Caco-2 (cell line): ENCODE measurements around the gene C22orf15. TPM values are rescaled to one million over a fixed set of nuclear protein-coding genes. Genes with fewer than 3 reads are reported as not detected.

Source experiments
- BruUV-seq: library from RNA; stranded (reverse); fragments of 400-500 nt; replicated peaks from 2 replicates; lab custom pipeline; 2021; lab: Mats Ljungman, UMichigan
- CTCF ChIA-PET: fragments of 300-600 bp; sonication (Branson Sonifier 250); formaldehyde crosslinking; loops from one replicate; lab custom pipeline; 2022; ENCODE audit warnings: antibody characterized with exemption; lab: Charles Lee
- POLR2A ChIA-PET: fragments of 300-600 bp; sonication (Branson Sonifier 250); formaldehyde crosslinking; loops from one replicate; lab custom pipeline; 2022; ENCODE audit warnings: antibody characterized with exemption; lab: Charles Lee
- DNase-seq, 2 experiments: peaks; one replicate each; pipeline versions ENCODE4 v3.0.0 to v3.0.0-alpha.2; 2020 to 2022
- H3K27me3 ChIP-seq: replicated peaks from 2 replicates; pipeline ENCODE4 v1.6.0; 2011; ENCODE audit warnings: low read length; ENCODE audit not compliant: control insufficient read depth, insufficient read depth
- H3K36me3 ChIP-seq: 2 replicates; pipeline ENCODE4 v1.5.1; 2011; ENCODE audit warnings: low read length; ENCODE audit not compliant: control insufficient read depth, insufficient read depth
- H3K4me1 ChIP-seq: fragments of 250-450 bp; sonication (Bioruptor Pico); 2 replicates; pipeline ENCODE4 v1.5.1; 2020; ENCODE audit warnings: mild to moderate bottlenecking
- H3K4me3 ChIP-seq: 2 replicates; pipeline ENCODE4 v1.5.1; 2011; ENCODE audit warnings: low read depth, mild to moderate bottlenecking, control low read depth, low read length
- H3K9me3 ChIP-seq: fragments of 250-450 bp; sonication (Bioruptor Pico); 2 replicates; pipeline ENCODE4 v1.5.1; 2020; ENCODE audit warnings: mild to moderate bottlenecking, moderate library complexity
- H3K27ac Mint-ChIP-seq: one replicate; pipeline ENCODE4 v1.8.0; 2022; ENCODE audit warnings: mixed read lengths; ENCODE audit not compliant: unreplicated experiment
- H3K27me3 Mint-ChIP-seq: one replicate; pipeline ENCODE4 v1.8.0; 2022; ENCODE audit warnings: mixed read lengths; ENCODE audit not compliant: insufficient read depth, unreplicated experiment
- H3K36me3 Mint-ChIP-seq: one replicate; pipeline ENCODE4 v1.8.0; 2022; ENCODE audit warnings: mild to moderate bottlenecking, mixed read lengths; ENCODE audit not compliant: insufficient read depth, unreplicated experiment
- H3K4me1 Mint-ChIP-seq: one replicate; pipeline ENCODE4 v1.8.0; 2022; ENCODE audit warnings: low read depth, mixed read lengths; ENCODE audit not compliant: unreplicated experiment
- H3K4me3 Mint-ChIP-seq: one replicate; pipeline ENCODE4 v1.8.0; 2022; ENCODE audit warnings: mild to moderate bottlenecking, moderate library complexity, mixed read lengths; ENCODE audit not compliant: unreplicated experiment
- H3K9me3 Mint-ChIP-seq: one replicate; pipeline ENCODE4 v1.8.0; 2022; ENCODE audit warnings: mixed read lengths; ENCODE audit not compliant: unreplicated experiment
- intact Hi-C: fragments of 100-400 bp; cut with micrococcal nuclease; formaldehyde crosslinking; loops from one replicate; pipeline ENCODE4 v1.10.0; 2022; ENCODE audit not compliant: unreplicated experiment
- total RNA-seq: library from RNA; stranded (reverse); gene quantifications from 2 replicates; pipeline ENCODE4 v1.2.3, GENCODE V29; 2022
- TF ChIP-seq, protein P1 (sequence below), 2 experiments: fragments of 200-600 bp in 1 of 2; IDR thresholded peaks; 1 replicate in 1 of 2; 2 replicates in 1 of 2; pipeline versions ENCODE4 v1.5.1 to v1.8.0; 2011 to 2022; ENCODE audit warnings: antibody characterized with exemption in 1 of 2, control low read depth in 1 of 2, inconsistent platforms in 1 of 2, low read depth in 1 of 2, low read length in 1 of 2, mild to moderate bottlenecking in 1 of 2, moderate library complexity in 1 of 2; ENCODE audit not compliant: insufficient read depth in 1 of 2, severe bottlenecking in 1 of 2, unreplicated experiment in 1 of 2

The C22orf15 gene
- total RNA-seq, 1 experiment from 2014 or later = not detected

DNA sequence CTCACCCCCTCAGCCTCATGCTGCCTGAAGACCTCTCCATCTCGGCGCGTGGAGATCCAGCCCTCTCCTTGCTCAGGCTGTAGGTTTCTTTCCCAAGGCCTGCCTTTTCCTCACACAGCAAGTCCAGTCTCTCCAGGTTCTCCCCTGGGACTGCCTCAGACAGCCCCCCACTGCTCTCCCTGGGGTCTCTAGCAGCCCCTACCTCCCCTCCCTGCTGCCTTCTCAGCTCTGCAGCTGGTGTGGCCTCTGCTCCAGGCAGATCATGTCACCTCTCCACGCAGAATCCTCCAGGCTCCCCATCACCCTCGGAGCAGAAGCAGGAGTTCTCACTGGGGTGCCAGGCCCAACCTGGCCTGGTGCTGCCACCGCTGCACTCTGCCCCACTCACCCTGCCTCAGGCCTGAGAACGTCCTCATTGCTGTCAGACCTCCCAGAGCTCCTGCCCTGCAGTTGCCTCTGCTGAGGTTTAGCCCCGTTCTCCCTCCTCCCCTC lies 39.1 kb downstream of the C22orf15 start:
- intact Hi-C loops = no loop called here

DNA sequence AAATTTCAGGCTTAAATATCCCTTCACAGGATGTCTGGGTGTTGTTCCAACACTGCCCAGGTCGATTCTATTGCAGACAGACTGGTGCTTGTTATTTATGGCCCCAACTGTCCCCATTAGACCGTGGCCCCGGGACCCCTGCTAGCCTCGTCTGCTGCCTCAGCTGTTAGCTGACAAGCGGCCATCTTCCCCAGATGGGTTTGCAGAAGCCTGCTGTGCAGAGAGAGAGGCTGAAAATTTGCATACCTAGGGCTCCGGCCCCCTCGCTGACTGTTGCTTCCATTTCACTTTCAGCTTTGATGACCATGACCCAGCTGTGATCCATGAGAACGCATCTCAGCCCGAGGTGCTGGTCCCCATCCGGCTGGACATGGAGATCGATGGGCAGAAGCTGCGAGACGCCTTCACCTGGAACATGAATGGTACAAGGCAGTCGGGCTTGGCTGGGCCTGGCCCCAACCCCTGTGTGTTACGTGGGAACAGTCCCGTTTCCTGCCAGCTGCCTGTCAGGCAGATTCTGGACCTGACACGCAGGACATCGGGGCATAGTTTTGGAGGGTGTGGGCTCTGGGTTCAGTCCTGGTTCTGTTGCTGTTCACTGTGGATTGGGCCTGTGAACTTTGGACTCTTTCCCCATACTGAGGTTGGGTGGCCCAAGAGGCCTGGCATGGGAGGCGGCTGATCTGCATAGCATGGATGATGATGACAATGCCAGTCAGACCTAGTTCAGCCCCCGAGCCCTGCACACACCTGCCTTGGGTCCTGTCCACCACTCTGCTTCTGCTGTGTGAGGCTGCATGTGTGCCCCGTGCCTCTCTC lies 40.4 kb downstream of the C22orf15 start:
- BruUV-seq = no TSS peak

More for the DNA sequence above, 39.1 kb downstream of the C22orf15 start:
- Histone ChIP-seq H3K36me3 (peaks cover 4% of the 10 kb centered on the region), H3K4me3 (no peak overlapping the region), H3K4me1 (no peaks in the 10 kb centered on the region), H3K9me3 (no peaks in the 10 kb centered on the region), H3K27me3 (no peaks in the 10 kb centered on the region)
- peaks cover 91% of the 10 kb centered on the region for H3K36me3 Mint-ChIP-seq
- TF ChIP-seq, protein P1, sequence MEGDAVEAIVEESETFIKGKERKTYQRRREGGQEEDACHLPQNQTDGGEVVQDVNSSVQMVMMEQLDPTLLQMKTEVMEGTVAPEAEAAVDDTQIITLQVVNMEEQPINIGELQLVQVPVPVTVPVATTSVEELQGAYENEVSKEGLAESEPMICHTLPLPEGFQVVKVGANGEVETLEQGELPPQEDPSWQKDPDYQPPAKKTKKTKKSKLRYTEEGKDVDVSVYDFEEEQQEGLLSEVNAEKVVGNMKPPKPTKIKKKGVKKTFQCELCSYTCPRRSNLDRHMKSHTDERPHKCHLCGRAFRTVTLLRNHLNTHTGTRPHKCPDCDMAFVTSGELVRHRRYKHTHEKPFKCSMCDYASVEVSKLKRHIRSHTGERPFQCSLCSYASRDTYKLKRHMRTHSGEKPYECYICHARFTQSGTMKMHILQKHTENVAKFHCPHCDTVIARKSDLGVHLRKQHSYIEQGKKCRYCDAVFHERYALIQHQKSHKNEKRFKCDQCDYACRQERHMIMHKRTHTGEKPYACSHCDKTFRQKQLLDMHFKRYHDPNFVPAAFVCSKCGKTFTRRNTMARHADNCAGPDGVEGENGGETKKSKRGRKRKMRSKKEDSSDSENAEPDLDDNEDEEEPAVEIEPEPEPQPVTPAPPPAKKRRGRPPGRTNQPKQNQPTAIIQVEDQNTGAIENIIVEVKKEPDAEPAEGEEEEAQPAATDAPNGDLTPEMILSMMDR (IDR thresholded peaks at IDR 0.05; ENCODE audit: insufficient read depth in 1 of 2, low read depth in 1 of 2, low read length in 1 of 2, severe bottlenecking in 1 of 2, unreplicated experiment in 1 of 2) = no peak
- no peaks in the 10 kb centered on the region for H3K27me3 Mint-ChIP-seq
- POLR2A ChIA-PET = no interaction called here
- peak overlapping the region; percentile 16 for H3K27ac Mint-ChIP-seq
- no peak overlapping the region for H3K4me3 Mint-ChIP-seq
- DNase-seq = no peak
- CTCF ChIA-PET = no interaction called here
- H3K9me3 Mint-ChIP-seq = no peaks in the 10 kb centered on the region
- BruUV-seq = no TSS peak
- H3K4me1 Mint-ChIP-seq = no peaks in the 10 kb centered on the region

DNA sequence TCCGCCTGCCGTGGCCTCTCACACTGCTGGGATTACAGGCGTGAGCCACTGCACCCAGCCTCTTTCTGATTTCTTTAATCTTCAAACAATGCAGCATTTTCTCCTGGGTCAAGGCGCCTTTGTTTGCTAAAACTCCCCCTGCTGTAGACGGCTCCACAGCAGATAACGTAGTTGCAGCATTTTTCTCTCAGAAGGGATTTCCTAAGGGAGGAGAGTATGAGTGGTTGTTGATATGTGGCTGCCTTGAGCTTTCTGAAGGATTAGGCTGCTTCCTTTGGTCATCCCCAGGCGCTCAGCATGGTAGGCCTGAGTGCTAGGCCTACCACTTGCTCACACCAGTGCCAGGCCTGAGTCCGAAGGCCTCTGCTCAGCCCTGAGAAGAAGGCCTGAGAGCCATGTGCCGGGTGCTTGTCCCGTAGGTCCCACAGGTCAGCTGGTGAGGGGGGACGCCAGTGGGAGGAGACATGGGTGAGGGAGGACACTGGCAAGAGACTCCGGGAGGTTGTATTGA lies 42.0 kb downstream of the C22orf15 start:
- H3K27me3 Mint-ChIP-seq = no peaks in the 10 kb centered on the region
- Histone ChIP-seq H3K4me3 (no peak overlapping the region), H3K4me1 (no peaks in the 10 kb centered on the region), H3K9me3 (no peaks in the 10 kb centered on the region), H3K36me3 (peaks cover 5% of the 10 kb centered on the region), H3K27me3 (no peaks in the 10 kb centered on the region)
- no TSS peak for BruUV-seq
- no peaks in the 10 kb centered on the region for H3K9me3 Mint-ChIP-seq
- H3K4me1 Mint-ChIP-seq = no peaks in the 10 kb centered on the region
- peak overlapping the region; percentile 48 for H3K27ac Mint-ChIP-seq
- ChIA-PET POLR2A (no interaction called here), CTCF (interaction anchor here (0.9 kb wide), 1 partner anchor 34 kb away, joined by 4 read pairs; no protein-coding TSS in a partner anchor)
- H3K4me3 Mint-ChIP-seq = no peak overlapping the region
- no peak for DNase-seq
- TF ChIP-seq, protein P1 (IDR thresholded peaks at IDR 0.05; ENCODE audit: insufficient read depth in 1 of 2, low read depth in 1 of 2, low read length in 1 of 2, severe bottlenecking in 1 of 2, unreplicated experiment in 1 of 2) = no peak
- intact Hi-C loops = no loop called here
- H3K36me3 Mint-ChIP-seq = peaks cover 87% of the 10 kb centered on the region

More for the DNA sequence above, 40.4 kb downstream of the C22orf15 start:
- CTCF ChIA-PET = no interaction called here
- POLR2A ChIA-PET = no interaction called here
- Mint-ChIP-seq H3K9me3 (no peaks in the 10 kb centered on the region), H3K4me3 (no peak overlapping the region), H3K27ac (no peak overlapping the region), H3K27me3 (no peaks in the 10 kb centered on the region), H3K36me3 (peaks cover 91% of the 10 kb centered on the region), H3K4me1 (no peaks in the 10 kb centered on the region)
- Histone ChIP-seq H3K9me3 (no peaks in the 10 kb centered on the region), H3K4me3 (no peak overlapping the region), H3K4me1 (no peaks in the 10 kb centered on the region), H3K27me3 (no peaks in the 10 kb centered on the region), H3K36me3 (peaks cover 5% of the 10 kb centered on the region)
- TF ChIP-seq, protein P1 (IDR thresholded peaks at IDR 0.05; ENCODE audit: insufficient read depth in 1 of 2, low read depth in 1 of 2, low read length in 1 of 2, severe bottlenecking in 1 of 2, unreplicated experiment in 1 of 2) = no peak
- DNase-seq = no peak
- intact Hi-C loops = no loop called here
